ENCODE data around the gene BRD4.

DNA sequence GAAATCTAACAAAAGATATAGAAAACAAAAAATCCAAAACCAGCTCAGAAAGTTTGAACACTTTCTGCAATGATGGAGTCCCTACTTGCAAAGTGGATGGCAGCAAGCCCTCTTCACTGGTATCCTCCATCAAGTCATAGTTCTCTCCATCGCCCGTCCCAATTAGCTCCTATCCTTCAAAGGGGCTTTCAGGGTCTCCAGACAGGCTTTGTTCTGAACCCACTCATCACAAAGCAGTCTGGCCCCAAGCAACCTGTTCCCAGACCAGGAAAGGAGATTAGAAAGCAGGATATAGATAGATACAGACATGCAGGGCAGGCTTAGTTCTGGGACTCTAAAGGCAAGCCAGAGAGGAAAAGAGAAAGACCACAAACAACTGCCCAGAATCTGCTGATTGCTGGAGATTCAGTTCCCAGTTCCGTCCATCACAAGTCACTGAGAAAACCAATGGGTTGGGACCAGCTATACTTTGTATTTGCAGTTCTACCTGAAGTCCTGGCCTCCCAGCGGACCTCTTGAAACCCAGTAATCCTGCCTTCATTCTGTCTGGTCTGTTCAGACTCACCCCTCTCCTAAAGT is 52.9 kb downstream of the BRD4 start:
- TF ChIP-seq CTCF (IDR thresholded peaks at IDR 0.05) (no peak), POLR2AphosphoS5 (IDR thresholded peaks at IDR 0.05) (peak in 1 of 3 donors; percentile 12), EP300 (IDR thresholded peaks at IDR 0.05; ENCODE audit: low read depth) (no peak)
